Spleen (tissue), 11 donors: ENCODE data around the gene PPM1H. TPM values are rescaled to one million over a fixed set of nuclear protein-coding genes. Genes with fewer than 3 reads are reported as not detected.

ENCODE experiments used
- DNase-seq: peaks from one replicate; pipeline ENCODE4 v3.0.0-alpha.2; 2020
- H3K27ac ChIP-seq, 8 donors: fragments of 200-600 bp; sonication (generic) in 7 of 8; 1 replicate in 4 of 8; 2 replicates in 4 of 8; pipeline versions ENCODE4 v1.5.0 to v1.8.0; 2016 to 2021; ENCODE audit warnings: inconsistent platforms in 4 of 8, mild to moderate bottlenecking in 4 of 8, moderate library complexity in 1 of 8
- H3K27me3 ChIP-seq, 7 donors: fragments of 200-600 bp; sonication (generic) in 6 of 7; replicated peaks in 1 of 7; 1 replicate in 4 of 7; 2 replicates in 3 of 7; pipeline versions ENCODE4 v1.5.0 to v1.8.0; 2016 to 2021; ENCODE audit warnings: inconsistent platforms in 3 of 7, mild to moderate bottlenecking in 1 of 7
- H3K36me3 ChIP-seq, 6 donors: fragments of 200-600 bp; sonication (generic) in 5 of 6; 1 replicate in 4 of 6; 2 replicates in 2 of 6; pipeline versions ENCODE4 v1.5.0 to v1.8.0; 2016 to 2021; ENCODE audit warnings: inconsistent platforms in 2 of 6
- H3K4me1 ChIP-seq, 6 donors: fragments of 200-600 bp; sonication (generic) in 5 of 6; 1 replicate in 3 of 6; 2 replicates in 3 of 6; pipeline versions ENCODE4 v1.5.0 to v1.8.0; 2016 to 2021; ENCODE audit warnings: inconsistent platforms in 3 of 6
- H3K4me3 ChIP-seq, 8 donors: fragments of 200-600 bp; sonication (generic) in 7 of 8; 1 replicate in 4 of 8; 2 replicates in 4 of 8; pipeline versions ENCODE4 v1.5.0 to v1.8.0; 2016 to 2021; ENCODE audit warnings: inconsistent platforms in 4 of 8, mild to moderate bottlenecking in 4 of 8, moderate library complexity in 2 of 8
- H3K9me3 ChIP-seq, 8 donors: fragments of 200-600 bp; sonication (generic) in 7 of 8; 1 replicate in 4 of 8; 2 replicates in 4 of 8; pipeline versions ENCODE4 v1.5.0 to v1.8.0; 2016 to 2021; ENCODE audit warnings: inconsistent platforms in 4 of 8
- CTCF ChIP-seq, 11 experiments: fragments of 200-600 bp in 7 of 11; fragments of 450-650 bp in 4 of 11; sonication (generic) in 4 of 11; IDR thresholded peaks in 8 of 11; conservative IDR thresholded peaks in 3 of 11; 1 replicate in 7 of 11; 2 replicates in 4 of 11; pipeline versions ENCODE4 v1.4.0 to v1.8.0; 2016 to 2021; ENCODE audit warnings: antibody characterized with exemption in 11 of 11, inconsistent platforms in 4 of 11, mild to moderate bottlenecking in 1 of 11
- POLR2A ChIP-seq, 3 donors: fragments of 450-650 bp; IDR thresholded peaks; one replicate each; pipeline ENCODE4 v1.5.1; 2017; ENCODE audit warnings: antibody characterized with exemption in 3 of 3, mild to moderate bottlenecking in 1 of 3
- POLR2AphosphoS5 ChIP-seq, 3 donors: sonication (generic); formaldehyde crosslinking; IDR thresholded peaks; one replicate each; pipeline ENCODE4 v1.5.1; 2017; ENCODE audit warnings: antibody characterized with exemption in 3 of 3
- WGBS, 5 donors: extraction: QIAGEN DNeasy Blood & Tissue Kit in 3 of 5; methylation state at CpG; one replicate each; pipeline versions ENCODE4 v1.1.5 to v1.1.7; 2013 to 2018; 5-methylcytosine and 5-hydroxymethylcytosine counted together
- intact Hi-C: fragments of 100-400 bp; cut with DNase I; formaldehyde crosslinking; loops from one replicate; pipeline ENCODE4 v1.15.0; 2023; ENCODE audit warnings: low total_unique reads
- polyA plus RNA-seq, 3 donors: library from polyadenylated mRNA; stranded (reverse); fragments of 200-250 nt; gene quantifications; one replicate each; pipeline ENCODE4 v1.2.1, GENCODE V29; 2013
- total RNA-seq, 7 donors: library from RNA; depleted of rRNA in 3 of 7; stranded (reverse); fragments of >200 nt in 3 of 7; fragmentation: NEBNext Ultra II Directional in 4 of 7; extraction: Animal tissue kit (Norgen Biotek cat#: 25700) in 4 of 7; gene quantifications; one replicate each; pipeline versions ENCODE4 v1.1.0 to v1.2.1, GENCODE V29; 2016 to 2021
- donor health status: healthy with polysubstance abuse.
- donor health status: DM: no; HTN: no; CAD: no; lungs with moderate emphysema.
- donor health status: DM: no; HTN: no; CAD: no.
- donor health status: Bipolar disorder and iron deficiency.
- donor health status: healthy.
- donor health status: DM: no; HTN: no; CAD: no.
- donor health status: DM: yes; HTN: yes; CAD: no.

Gene PPM1H
- total and polyA plus RNA-seq, 10 donors: 0.17 to 3.9 (median 1.9) TPM

DNA sequence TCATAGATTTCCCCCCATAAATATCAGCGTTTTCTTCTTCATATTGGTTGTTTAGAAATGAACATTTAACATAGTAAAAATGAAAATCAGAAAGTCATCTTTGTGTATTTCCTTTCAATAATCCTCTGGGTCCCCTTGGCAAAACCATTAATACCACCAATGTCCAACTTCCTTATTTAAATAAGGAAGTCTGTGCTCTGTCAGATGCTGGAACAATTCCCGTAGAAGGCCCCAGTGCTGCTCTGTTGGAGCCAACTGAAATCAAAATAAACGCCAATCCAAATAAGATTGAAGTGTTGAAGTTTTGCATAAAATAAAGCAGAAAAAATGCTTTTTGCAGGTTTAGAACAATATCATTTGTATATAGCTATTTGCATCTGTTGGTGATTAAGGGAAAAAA is 93.1 kb downstream of the PPM1H start:
- H3K27ac ChIP-seq: no peak overlapping the region
- no peaks in the 10 kb centered on the region for H3K4me1 ChIP-seq
- intact Hi-C loops: no loop called here
- DNase-seq: no peak
- H3K27me3 ChIP-seq: no peaks in the 10 kb centered on the region
- H3K4me3 ChIP-seq: no peak overlapping the region
- 22 to 37% (median 31%) methylated on average over 3 of the region's 3 CpGs for WGBS, 5 donors
- H3K36me3 ChIP-seq: no peaks in the 10 kb centered on the region
- no peaks in the 10 kb centered on the region for H3K9me3 ChIP-seq
- TF ChIP-seq POLR2A (IDR thresholded peaks at IDR 0.05): no peak
- TF ChIP-seq CTCF (IDR thresholded peaks at IDR 0.05 in 8 of 11, conservative IDR thresholded peaks at IDR 0.05 in 3 of 11): no peak
- no peak for TF ChIP-seq POLR2AphosphoS5 (IDR thresholded peaks at IDR 0.05)

- Histone ChIP-seq H3K4me1 (no peaks in the 10 kb centered on the region), H3K9me3 (no peaks in the 10 kb centered on the region), H3K27ac (no peak overlapping the region), H3K36me3 (no peaks in the 10 kb centered on the region), H3K4me3 (no peak overlapping the region), H3K27me3 (no peaks in the 10 kb centered on the region)
- 92 to 97% (median 95%) methylated on average over 4 of the region's 4 CpGs for WGBS, 5 donors
- no peak for DNase-seq
- TF ChIP-seq CTCF (IDR thresholded peaks at IDR 0.05 in 8 of 11, conservative IDR thresholded peaks at IDR 0.05 in 3 of 11) (no peak), POLR2A (IDR thresholded peaks at IDR 0.05) (no peak), POLR2AphosphoS5 (IDR thresholded peaks at IDR 0.05) (no peak)
- intact Hi-C loops: no loop called here
These were observed 94.1 kb downstream of the PPM1H start for GRCh38 chr12:62840806-62841205.

GRCh38 chr12:62839869-62840660 is 94.9 kb downstream of the PPM1H start:
- Histone ChIP-seq H3K27ac (no peak overlapping the region), H3K36me3 (no peaks in the 10 kb centered on the region), H3K4me1 (no peaks in the 10 kb centered on the region), H3K4me3 (no peak overlapping the region), H3K9me3 (no peaks in the 10 kb centered on the region), H3K27me3 (no peaks in the 10 kb centered on the region)
- WGBS, 5 donors: 76 to 91% (median 83%) methylated on average over 5 of the region's 5 CpGs
- TF ChIP-seq POLR2A (IDR thresholded peaks at IDR 0.05): no peak
- intact Hi-C loops: no loop called here
- no peak for DNase-seq

GRCh38 chr12:62834971-62835547 is 99.9 kb downstream of the PPM1H start:
- Histone ChIP-seq H3K4me3 (no peak overlapping the region), H3K27me3 (no peaks in the 10 kb centered on the region), H3K27ac (no peak overlapping the region), H3K4me1 (no peaks in the 10 kb centered on the region), H3K9me3 (no peaks in the 10 kb centered on the region), H3K36me3 (no peaks in the 10 kb centered on the region)
- WGBS, 5 donors: 75 to 86% (median 80%) methylated on average over 10 of the region's 10 CpGs
- no peak for TF ChIP-seq CTCF (IDR thresholded peaks at IDR 0.05 in 8 of 11, conservative IDR thresholded peaks at IDR 0.05 in 3 of 11)
- no peak for TF ChIP-seq POLR2A (IDR thresholded peaks at IDR 0.05)
- TF ChIP-seq POLR2AphosphoS5 (IDR thresholded peaks at IDR 0.05): no peak
- intact Hi-C loops: no loop called here
- DNase-seq: no peak
